Smooth muscle cell (in vitro differentiated cells): ENCODE measurements around the gene MARCOL. TPM values are rescaled to one million over a fixed set of nuclear protein-coding genes. Genes with fewer than 3 reads are reported as not detected.

ENCODE experiments used
- DNase-seq: peaks from one replicate; lab custom pipeline; 2025; ENCODE audit not compliant: unreplicated experiment; lab: John Stamatoyannopoulos, UW
- H2AFZ ChIP-seq: fragments of 200-600 bp; sonication (generic); 2 replicates; pipeline ENCODE4 v1.6.0; 2016; ENCODE audit warnings: antibody characterized with exemption, low read depth, mild to moderate bottlenecking
- H3F3A ChIP-seq: fragments of 200-600 bp; sonication (generic); 2 replicates; pipeline ENCODE4 v1.6.0; 2017; ENCODE audit warnings: antibody characterized with exemption, low read depth
- H3K27ac ChIP-seq: fragments of 200-600 bp; sonication (generic); 2 replicates; pipeline ENCODE4 v1.5.1; 2016; ENCODE audit warnings: low read depth, mild to moderate bottlenecking
- H3K27me3 ChIP-seq: fragments of 200-600 bp; sonication (generic); 2 replicates; pipeline ENCODE4 v1.6.1; 2016; ENCODE audit warnings: low read depth, mild to moderate bottlenecking
- H3K36me3 ChIP-seq: fragments of 200-600 bp; sonication (generic); 2 replicates; pipeline ENCODE4 v1.5.1; 2016; ENCODE audit warnings: low read depth
- H3K4me1 ChIP-seq: fragments of 200-600 bp; sonication (generic); 2 replicates; pipeline ENCODE4 v1.5.1; 2016; ENCODE audit warnings: low read depth
- H3K4me2 ChIP-seq: fragments of 200-600 bp; sonication (generic); 2 replicates; pipeline ENCODE4 v1.6.0; 2016; ENCODE audit warnings: mild to moderate bottlenecking
- H3K4me3 ChIP-seq: fragments of 200-600 bp; sonication (generic); 2 replicates; pipeline ENCODE4 v1.5.1; 2016; ENCODE audit warnings: mild to moderate bottlenecking
- H3K79me2 ChIP-seq: fragments of 200-600 bp; sonication (generic); 2 replicates; pipeline ENCODE4 v1.6.0; 2016; ENCODE audit warnings: low read depth, mild to moderate bottlenecking
- H3K9ac ChIP-seq: fragments of 200-600 bp; sonication (generic); 2 replicates; pipeline ENCODE4 v1.6.0; 2016; ENCODE audit warnings: low read depth
- H3K9me3 ChIP-seq: fragments of 200-600 bp; sonication (generic); replicated peaks from 2 replicates; pipeline ENCODE4 v1.5.1; 2016; ENCODE audit warnings: low read depth
- H4K20me1 ChIP-seq: fragments of 200-600 bp; sonication (generic); 2 replicates; pipeline ENCODE4 v1.6.0; 2016; ENCODE audit warnings: low read depth
- WGBS: methylation state at CpG from one replicate; pipeline ENCODE4 v1.1.7; 2016; ENCODE audit warnings: low lambda C conversion rate; 5-methylcytosine and 5-hydroxymethylcytosine counted together
- polyA plus RNA-seq: library from polyadenylated mRNA; unstranded; fragments of >200 nt; fragmentation: Nextera tagmentation; extraction: Ambion mirVana; gene quantifications from 2 replicates; pipeline ENCODE4 v1.2.1, GENCODE V29; 2016
- total RNA-seq: library from RNA; depleted of rRNA; stranded (reverse); fragments of >200 nt; gene quantifications from 2 replicates; pipeline ENCODE4 v1.2.3, GENCODE V29; 2014
- TF ChIP-seq, protein P1 (sequence below): fragments of 200-600 bp; sonication (generic); IDR thresholded peaks from 2 replicates; pipeline ENCODE4 v1.5.1; 2017; ENCODE audit warnings: borderline replicate concordance, mild to moderate bottlenecking, antibody characterized with exemption; ENCODE audit not compliant: insufficient read depth, poor library complexity, severe bottlenecking

MARCOL gene
- total and polyA plus RNA-seq, 2 experiments from 2014 or later, result 1.2 TPM; not detected in 1

DNA sequence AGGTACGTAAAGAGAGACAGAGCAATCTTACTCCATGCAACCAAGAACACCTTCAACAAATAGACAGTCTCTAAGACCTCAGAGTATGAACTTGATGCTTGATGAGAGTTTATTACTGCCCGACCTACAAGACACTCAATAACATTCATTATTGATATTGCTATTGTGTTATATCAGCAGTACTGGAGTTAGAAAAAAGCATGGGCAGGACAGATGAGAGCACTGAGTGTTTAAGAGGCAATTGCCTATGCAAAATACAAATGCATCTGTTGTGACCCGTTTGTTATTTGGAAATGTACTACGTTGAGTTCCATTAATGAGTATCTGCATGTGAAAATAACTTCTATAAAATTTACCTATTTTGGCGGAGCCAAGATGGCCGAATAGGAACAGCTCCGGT lies 8.1 kb upstream of the MARCOL start:
- WGBS, result 93% methylated on average over 7 of the region's 7 CpGs
- no peak for DNase-seq
- TF ChIP-seq, protein P1, sequence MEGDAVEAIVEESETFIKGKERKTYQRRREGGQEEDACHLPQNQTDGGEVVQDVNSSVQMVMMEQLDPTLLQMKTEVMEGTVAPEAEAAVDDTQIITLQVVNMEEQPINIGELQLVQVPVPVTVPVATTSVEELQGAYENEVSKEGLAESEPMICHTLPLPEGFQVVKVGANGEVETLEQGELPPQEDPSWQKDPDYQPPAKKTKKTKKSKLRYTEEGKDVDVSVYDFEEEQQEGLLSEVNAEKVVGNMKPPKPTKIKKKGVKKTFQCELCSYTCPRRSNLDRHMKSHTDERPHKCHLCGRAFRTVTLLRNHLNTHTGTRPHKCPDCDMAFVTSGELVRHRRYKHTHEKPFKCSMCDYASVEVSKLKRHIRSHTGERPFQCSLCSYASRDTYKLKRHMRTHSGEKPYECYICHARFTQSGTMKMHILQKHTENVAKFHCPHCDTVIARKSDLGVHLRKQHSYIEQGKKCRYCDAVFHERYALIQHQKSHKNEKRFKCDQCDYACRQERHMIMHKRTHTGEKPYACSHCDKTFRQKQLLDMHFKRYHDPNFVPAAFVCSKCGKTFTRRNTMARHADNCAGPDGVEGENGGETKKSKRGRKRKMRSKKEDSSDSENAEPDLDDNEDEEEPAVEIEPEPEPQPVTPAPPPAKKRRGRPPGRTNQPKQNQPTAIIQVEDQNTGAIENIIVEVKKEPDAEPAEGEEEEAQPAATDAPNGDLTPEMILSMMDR, result no peak

DNA sequence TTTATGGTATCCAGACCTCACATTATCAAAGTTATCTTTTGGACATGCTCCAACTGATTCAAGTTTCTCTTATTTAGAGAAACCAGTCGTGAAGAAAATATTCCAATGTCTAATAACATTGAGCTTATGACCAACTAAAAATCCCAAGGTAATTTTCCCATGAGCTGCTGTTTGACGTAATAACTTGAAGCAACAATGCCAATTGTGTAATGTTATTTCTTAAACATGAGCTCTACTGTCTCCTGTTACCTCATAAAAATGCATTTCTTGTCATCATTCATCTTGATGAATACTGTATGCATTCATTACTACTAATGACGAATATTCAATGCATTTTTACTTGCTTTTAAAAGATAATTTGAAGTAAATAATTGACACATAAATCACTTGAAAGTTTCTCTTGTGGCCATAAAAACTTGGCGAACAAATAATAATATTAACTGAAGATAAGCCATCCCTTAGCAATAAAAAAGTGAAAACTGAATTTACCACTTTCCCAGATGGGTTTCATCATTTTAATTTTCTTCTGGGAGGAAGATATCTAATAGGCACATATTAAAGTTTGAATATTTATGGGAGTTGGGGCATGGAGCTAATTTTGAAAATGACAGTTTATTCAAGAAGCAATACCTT lies 424 bp upstream of the MARCOL start:
- Histone ChIP-seq H3K36me3 (no peaks in the 10 kb centered on the region), H3K4me1 (no peaks in the 10 kb centered on the region), H2AFZ (no peak overlapping the region), H3K79me2 (no peaks in the 10 kb centered on the region), H3K4me3 (no peak overlapping the region), H3K27me3 (peaks cover 28% of the 10 kb centered on the region), H3F3A (no peaks in the 10 kb centered on the region), H3K9me3 (no peaks in the 10 kb centered on the region), H4K20me1 (no peaks in the 10 kb centered on the region), H3K27ac (no peak overlapping the region), H3K4me2 (no peak overlapping the region), H3K9ac (no peak overlapping the region)
- WGBS, result 52% methylated on average over 4 of the region's 4 CpGs
- TF ChIP-seq, protein P1, result no peak
- no peak for DNase-seq

More for the DNA sequence above, 8.1 kb upstream of the MARCOL start:
- H3K27me3 ChIP-seq, result no peaks in the 10 kb centered on the region
- no peak overlapping the region for H3K4me3 ChIP-seq
- H3K27ac ChIP-seq, result no peak overlapping the region
- H3K36me3 ChIP-seq, result no peaks in the 10 kb centered on the region
- no peaks in the 10 kb centered on the region for H3K9me3 ChIP-seq
- no peaks in the 10 kb centered on the region for H3F3A ChIP-seq
- no peak overlapping the region for H3K9ac ChIP-seq
- H3K4me2 ChIP-seq, result no peak overlapping the region
- no peaks in the 10 kb centered on the region for H4K20me1 ChIP-seq
- no peaks in the 10 kb centered on the region for H3K79me2 ChIP-seq
- no peaks in the 10 kb centered on the region for H3K4me1 ChIP-seq
- no peak overlapping the region for H2AFZ ChIP-seq

DNA sequence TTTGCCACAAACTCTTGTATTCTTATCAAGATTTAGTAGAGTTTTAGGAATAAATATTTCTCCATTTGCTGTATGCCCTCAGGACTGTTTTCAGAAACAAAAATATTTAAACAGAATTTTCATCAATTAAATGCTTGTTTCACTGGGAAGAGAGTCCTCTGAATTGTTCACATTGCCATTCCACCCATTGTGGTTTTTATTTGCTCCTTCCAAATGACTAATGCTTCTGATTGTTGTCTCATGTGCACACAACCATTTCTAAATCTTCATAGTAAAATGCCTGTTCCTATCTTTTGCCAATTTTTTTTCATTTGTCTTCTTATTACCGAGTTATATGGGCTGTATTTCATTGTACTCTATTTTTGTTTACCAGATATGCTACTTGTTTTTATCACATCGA lies 10.6 kb downstream of the MARCOL start:
- Histone ChIP-seq H3K36me3 (no peaks in the 10 kb centered on the region), H3K9me3 (no peaks in the 10 kb centered on the region), H4K20me1 (no peaks in the 10 kb centered on the region), H3K4me1 (no peaks in the 10 kb centered on the region), H3K4me3 (no peak overlapping the region), H3K27ac (no peak overlapping the region), H3K27me3 (peaks cover 6% of the 10 kb centered on the region), H3F3A (no peaks in the 10 kb centered on the region), H3K9ac (no peak overlapping the region), H3K4me2 (no peak overlapping the region), H2AFZ (no peak overlapping the region), H3K79me2 (no peaks in the 10 kb centered on the region)
- TF ChIP-seq, protein P1, result no peak
- no peak for DNase-seq
- 93% methylated on average over 2 of the region's 2 CpGs for WGBS

DNA sequence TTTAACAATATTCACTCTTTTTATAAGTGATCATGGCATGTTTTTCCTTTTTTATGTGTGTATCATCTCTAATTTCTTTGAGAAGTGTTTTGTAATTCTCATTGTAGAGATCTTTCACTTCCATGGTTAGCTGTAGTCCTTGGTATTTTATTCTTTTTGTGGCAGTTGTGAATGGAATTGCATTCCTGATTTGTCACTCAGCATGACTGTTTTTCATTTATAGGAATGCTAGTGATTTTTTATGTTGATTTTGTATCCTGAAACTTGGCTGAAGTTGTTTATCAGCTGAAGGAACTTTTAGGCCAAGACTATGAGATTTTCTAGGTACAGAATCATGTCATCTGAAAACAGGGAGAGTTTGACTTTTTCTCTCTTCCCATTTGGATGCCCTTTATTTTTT lies 17.1 kb downstream of the MARCOL start:
- Histone ChIP-seq H3K4me1 (no peaks in the 10 kb centered on the region), H3K27ac (no peak overlapping the region), H3K9me3 (no peaks in the 10 kb centered on the region), H3F3A (no peaks in the 10 kb centered on the region), H4K20me1 (no peaks in the 10 kb centered on the region), H3K79me2 (no peaks in the 10 kb centered on the region), H3K4me3 (no peak overlapping the region), H3K4me2 (no peak overlapping the region), H2AFZ (no peak overlapping the region), H3K27me3 (no peaks in the 10 kb centered on the region), H3K9ac (no peak overlapping the region), H3K36me3 (no peaks in the 10 kb centered on the region)
- TF ChIP-seq, protein P1, result no peak
- no peak for DNase-seq
